Left kidney (tissue), 8 donors: Measurements from ENCODE around the gene LHFPL4. TPM values are rescaled to one million over a fixed set of nuclear protein-coding genes. Genes with fewer than 3 reads are reported as not detected.
A peak's percentile ranks its signal among the peaks of the same experiment; 100 is the strongest.
"Not testable (repeated sequence)": the region's sequence is repeated elsewhere in the genome, so short reads cannot be mapped to it uniquely, and the experiment has no call there.

ENCODE experiments used
- DNase-seq: peaks from one replicate; pipeline ENCODE4 v3.0.0-alpha.2; 2013
- long read RNA-seq, 8 donors: transcript quantifications; one replicate each; lab custom pipeline, GENCODE V29; 2026
- polyA plus RNA-seq: library from polyadenylated mRNA; unstranded; fragments of 120-200 nt; gene quantifications from one replicate; pipeline ENCODE4 v1.2.1, GENCODE V29; 2013; ENCODE audit not compliant: insufficient read length

The LHFPL4 gene
- polyA plus RNA-seq, result 0.05 TPM
- long read RNA-seq, donor 1, result 0 reads
- long read RNA-seq, donor 2, result 0 reads
- long read RNA-seq, donor 3, result 0 reads
- long read RNA-seq, donor 4, result 0 reads
- long read RNA-seq, donor 5, result 0 reads
- long read RNA-seq, donor 6, result 0 reads
- long read RNA-seq, donor 7, result 0 reads
- long read RNA-seq, donor 8, result 0 reads

GRCh38 chr3:9553021-9553947, at the start of gene LHFPL4:
Gene LHFPL4, minus strand, starts transcription at chr3:9553822. Its CDS starts 1,143 bp downstream, at chr3:9552679.
- DNase-seq, result no peak

GRCh38 chr3:9602620-9603019, 49.0 kb upstream of the LHFPL4 start:
- DNase-seq, result no peak

GRCh38 chr3:9601006-9601581, 47.5 kb upstream of the LHFPL4 start:
- not testable (repeated sequence) for DNase-seq

- DNase-seq, result peak; percentile 33
Observed at GRCh38 chr3:9600597-9600996, 47.0 kb upstream of the LHFPL4 start.

- no peak for DNase-seq
Observed at GRCh38 chr3:9598783-9599387, 45.3 kb upstream of the LHFPL4 start.

- DNase-seq, result no peak
Observed at GRCh38 chr3:9595877-9596276, 42.3 kb upstream of the LHFPL4 start.

GRCh38 chr3:9591781-9592180, 38.2 kb upstream of the LHFPL4 start:
- DNase-seq, result not testable (repeated sequence)

- no peak for DNase-seq
Observed at GRCh38 chr3:9590282-9590791, 36.7 kb upstream of the LHFPL4 start.

- no peak for DNase-seq
Observed at GRCh38 chr3:9583792-9584191, 30.2 kb upstream of the LHFPL4 start.

- DNase-seq, result no peak
Observed at GRCh38 chr3:9583371-9583770, 29.7 kb upstream of the LHFPL4 start.

- no peak for DNase-seq
Observed at GRCh38 chr3:9582332-9582731, 28.7 kb upstream of the LHFPL4 start.

GRCh38 chr3:9581742-9582141, 28.1 kb upstream of the LHFPL4 start:
- DNase-seq, result no peak

- no peak for DNase-seq
Observed at GRCh38 chr3:9569054-9569453, 15.4 kb upstream of the LHFPL4 start.

- no peak for DNase-seq
Observed at GRCh38 chr3:9565316-9565715, 11.7 kb upstream of the LHFPL4 start.

GRCh38 chr3:9563851-9564250, 10.2 kb upstream of the LHFPL4 start:
- no peak for DNase-seq

GRCh38 chr3:9560056-9560455, 6.4 kb upstream of the LHFPL4 start:
- not testable (repeated sequence) for DNase-seq

GRCh38 chr3:9553948-9554513, 409 bp upstream of the LHFPL4 start:
- DNase-seq, result no peak

- peak; percentile 66 for DNase-seq
Observed at GRCh38 chr3:9552252-9552999, 1.2 kb downstream of the LHFPL4 start.

GRCh38 chr3:9550999-9551398, 2.6 kb downstream of the LHFPL4 start:
- no peak for DNase-seq

GRCh38 chr3:9549600-9549999, 4.0 kb downstream of the LHFPL4 start:
- no peak for DNase-seq

GRCh38 chr3:9548991-9549390, 4.6 kb downstream of the LHFPL4 start:
- DNase-seq, result no peak
